HepG2 (cell line): ENCODE data around the gene KNCN. TPM values are rescaled to one million over a fixed set of nuclear protein-coding genes. Genes with fewer than 3 reads are reported as not detected.

Experiments used
- ATAC-seq: fragments of 200-7000 bp; cut with Tn5 transposase; 3 replicates; pipeline ENCODE4 v1.9.1; 2020; ENCODE audit warnings: mild to moderate bottlenecking, moderate library complexity
- BruUV-seq: library from RNA; stranded (reverse); fragments of 400-500 nt; replicated peaks from 2 replicates; lab custom pipeline; 2021; lab: Mats Ljungman, UMichigan
- CTCF ChIA-PET: fragments of 300-600 bp; formaldehyde crosslinking; extraction: SDS; loops from one replicate; lab custom pipeline; 2021; ENCODE audit warnings: low total read pairs, inconsistent platforms, low intra/inter-chr PET ratio; lab: Yijun Ruan, JAX
- POLR2A ChIA-PET: fragments of 350-600 bp; sonication (Branson Sonifier 250); formaldehyde crosslinking; loops from one replicate; lab custom pipeline; 2020; ENCODE audit warnings: antibody characterized with exemption, inconsistent platforms; lab: Yijun Ruan, JAX
- DNase-seq: peaks from one replicate; pipeline ENCODE4 v3.0.0-alpha.2; 2015; ENCODE audit warnings: low spot score
- FAIRE-seq: peaks from 3 replicates; lab custom pipeline; 2011; peaks lifted over from hg19 to GRCh38; lab: Jason Lieb, UNC
- H2AFZ ChIP-seq: one replicate; pipeline ENCODE4 v1.6.1; 2011; ENCODE audit warnings: low read length, inconsistent platforms
- H3K27ac ChIP-seq: fragments of 300-600 bp; 3 replicates; pipeline ENCODE4 v1.8.0; 2011; ENCODE audit warnings: mixed run types, mild to moderate bottlenecking, mixed read lengths, low read length, inconsistent platforms; ENCODE audit not compliant: insufficient read depth; ENCODE audit errors: extremely low read length
- H3K27me3 ChIP-seq, 2 experiments: fragments of 200-600 bp in 1 of 2; 2 replicates in 1 of 2; 3 replicates in 1 of 2; pipeline versions ENCODE4 v1.6.0 to v1.8.0; 2011; ENCODE audit warnings: low read length in 2 of 2, mild to moderate bottlenecking in 2 of 2, moderate library complexity in 2 of 2, inconsistent platforms in 1 of 2; ENCODE audit not compliant: insufficient read depth in 2 of 2, control insufficient read depth in 1 of 2
- H3K36me3 ChIP-seq, 2 experiments: fragments of 200-600 bp in 1 of 2; replicated peaks in 1 of 2; 2 replicates in 1 of 2; 3 replicates in 1 of 2; pipeline versions ENCODE4 v1.5.1 to v1.8.0; 2011; ENCODE audit warnings: low read length in 2 of 2, inconsistent platforms in 1 of 2; ENCODE audit not compliant: insufficient read depth in 2 of 2, control insufficient read depth in 1 of 2
- H3K4me1 ChIP-seq: 2 replicates; pipeline ENCODE4 v1.5.1; 2012; ENCODE audit warnings: low read length, inconsistent platforms; ENCODE audit not compliant: insufficient read depth
- H3K4me2 ChIP-seq: 2 replicates; pipeline ENCODE4 v1.6.0; 2011; ENCODE audit warnings: low read depth, low read length, inconsistent platforms
- H3K4me3 ChIP-seq, 3 experiments: fragments of 200-600 bp in 1 of 3; sonication (generic), shearing (Covaris generic) in 1 of 3; replicated peaks in 1 of 3; 2 replicates each; pipeline ENCODE4 v1.5.1; 2011 to 2016; ENCODE audit warnings: low read length in 3 of 3, inconsistent platforms in 2 of 3, low read depth in 2 of 3, mild to moderate bottlenecking in 2 of 3, control low read depth in 1 of 3, mixed read lengths in 1 of 3; ENCODE audit not compliant: insufficient read depth in 1 of 3
- H3K79me2 ChIP-seq: one replicate; pipeline ENCODE4 v1.6.1; 2011; ENCODE audit warnings: low read length, inconsistent platforms; ENCODE audit not compliant: insufficient read depth
- H3K9ac ChIP-seq: 2 replicates; pipeline ENCODE4 v1.6.0; 2011; ENCODE audit warnings: mild to moderate bottlenecking, low read depth, low read length, inconsistent platforms; ENCODE audit not compliant: insufficient read depth
- H3K9me3 ChIP-seq: 2 replicates; pipeline ENCODE4 v1.5.1; 2012; ENCODE audit warnings: mild to moderate bottlenecking, low read length
- H4K20me1 ChIP-seq: 2 replicates; pipeline ENCODE4 v1.6.0; 2011; ENCODE audit warnings: inconsistent platforms, mild to moderate bottlenecking, low read length, moderate library complexity; ENCODE audit not compliant: insufficient read depth
- EP300 ChIP-seq, 3 experiments: sonication (generic) in 1 of 3; formaldehyde crosslinking in 1 of 3; IDR thresholded peaks; 2 replicates each; pipeline versions ENCODE4 v1.5.1 to v1.6.1; 2011 to 2020; ENCODE audit warnings: low read depth in 2 of 3, low read length in 2 of 3, borderline replicate concordance in 1 of 3, improper control_type of control experiment in 1 of 3, mild to moderate bottlenecking in 1 of 3, missing genetic modification reagents in 1 of 3, moderate library complexity in 1 of 3
- FUBP1 ChIP-seq: sonication (generic); formaldehyde crosslinking; IDR thresholded peaks from 2 replicates; pipeline ENCODE4 v1.5.1; 2020; ENCODE audit warnings: missing genetic modification reagents, mild to moderate bottlenecking, borderline replicate concordance
- HNF1B ChIP-seq: sonication (generic); formaldehyde crosslinking; IDR thresholded peaks from 2 replicates; pipeline ENCODE4 v1.5.1; 2020; ENCODE audit warnings: mild to moderate bottlenecking, moderate library complexity, missing genetic modification reagents
- JARID2 ChIP-seq: sonication (generic); formaldehyde crosslinking; IDR thresholded peaks from 2 replicates; pipeline ENCODE4 v1.8.1; 2023; ENCODE audit warnings: missing genetic modification reagents, inconsistent platforms; ENCODE audit not compliant: insufficient replicate concordance
- KLF6 ChIP-seq: IDR thresholded peaks from 2 replicates; pipeline ENCODE4 v1.8.0; 2016; ENCODE audit warnings: missing biosample characterization, missing genetic modification reagents
- MED1 ChIP-seq: sonication (generic); formaldehyde crosslinking; IDR thresholded peaks from 2 replicates; pipeline ENCODE4 v1.4.0; 2020; ENCODE audit warnings: missing genetic modification reagents
- MTF2 ChIP-seq: sonication (generic); formaldehyde crosslinking; IDR thresholded peaks from 2 replicates; pipeline ENCODE4 v1.5.0; 2020; ENCODE audit warnings: missing genetic modification reagents, borderline replicate concordance
- NFKB2 ChIP-seq: sonication (generic); formaldehyde crosslinking; IDR thresholded peaks from 2 replicates; pipeline ENCODE4 v1.4.0; 2020; ENCODE audit warnings: missing genetic modification reagents, borderline replicate concordance
- SSRP1 ChIP-seq: IDR thresholded peaks from 2 replicates; pipeline ENCODE4 v1.6.1; 2016; ENCODE audit warnings: control low read depth
- ZNF550 ChIP-seq: sonication (generic); formaldehyde crosslinking; IDR thresholded peaks from 2 replicates; pipeline ENCODE4 v1.4.0; 2020; ENCODE audit warnings: mild to moderate bottlenecking, missing genetic modification reagents, borderline replicate concordance
- WGBS: methylation state at CpG from one replicate; pipeline ENCODE4 v1.1.6; 2017; ENCODE audit warnings: low lambda C conversion rate; 5-methylcytosine and 5-hydroxymethylcytosine counted together
- in situ Hi-C: cut with HindIII; loops from 2 replicates; pipeline ENCODE4 v1.10.0; 2017; ENCODE audit warnings: low pct_unique_long_range_greater_than_20kb; ENCODE audit not compliant: extremely low pct_ligation_motif_present
- intact Hi-C: fragments of 100-400 bp; cut with micrococcal nuclease; formaldehyde crosslinking; loops from one replicate; pipeline ENCODE4 v1.10.0; 2022; ENCODE audit not compliant: unreplicated experiment
- polyA plus RNA-seq, 8 experiments: library from polyadenylated mRNA; depleted of rRNA in 3 of 8; stranded (reverse) in 7 of 8; unstranded in 1 of 8; fragments of >200 nt; fragmentation: Illumina TruSeq in 4 of 8; extraction: Trizol in 4 of 8; gene quantifications; 2 replicates each; pipeline versions ENCODE4 v1.2.1 to v1.2.3, GENCODE V29; 2011 to 2016; ENCODE audit warnings: low read depth in 4 of 8, missing spikeins in 1 of 8, mixed read lengths in 1 of 8; ENCODE audit not compliant: insufficient read depth in 1 of 8
- total RNA-seq, 5 experiments: library from RNA; depleted of rRNA; stranded (reverse); fragments of >200 nt; fragmentation: Illumina TruSeq; extraction: Trizol; gene quantifications; 2 replicates each; pipeline ENCODE4 v1.2.3, GENCODE V29; 2016; ENCODE audit warnings: low read depth in 1 of 5
- TF ChIP-seq, protein P1 (sequence below): sonication (generic); formaldehyde crosslinking; IDR thresholded peaks from 2 replicates; pipeline ENCODE4 v1.4.0; 2020; ENCODE audit warnings: mild to moderate bottlenecking, missing genetic modification reagents, borderline replicate concordance

The KNCN gene
- total and polyA plus RNA-seq, 2 of the 13 experiments (the other 11 are each of a cell fraction or from before 2014, with no cell fraction given), result not detected

DNA sequence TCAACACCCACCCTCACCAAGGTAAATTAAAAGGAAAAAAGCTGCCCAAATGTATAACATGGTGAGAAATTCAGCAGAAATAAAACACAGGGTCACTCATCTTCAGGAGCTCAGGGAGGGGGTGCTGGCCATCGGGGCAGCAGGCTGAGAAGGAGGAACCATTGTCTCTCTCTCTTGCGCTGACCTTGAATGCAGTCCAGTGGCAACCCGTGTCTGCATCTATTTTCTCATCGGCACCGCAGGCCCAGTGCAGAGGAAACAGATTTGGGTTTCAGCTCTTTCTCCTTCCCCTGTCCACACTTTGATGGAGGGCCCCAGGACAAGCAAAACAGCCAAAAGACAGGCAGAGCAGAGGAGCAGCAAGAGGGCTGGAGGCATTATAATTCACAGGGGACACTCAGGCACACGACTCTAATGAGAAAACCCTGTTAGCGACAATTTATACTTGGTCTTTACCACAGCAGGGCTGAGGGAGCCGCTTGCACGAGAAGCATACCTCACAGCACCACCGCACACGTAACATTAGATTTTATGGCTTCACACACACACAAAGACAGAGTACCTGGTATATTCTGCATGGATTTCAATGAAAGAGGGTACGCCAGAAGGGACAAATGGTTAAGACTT lies 34.0 kb upstream of the KNCN start:
- Histone ChIP-seq H3K36me3 (peaks cover 11 to 63% of the 10 kb centered on the region in 2 experiments; a peak in 4 of 5 replicates), H3K4me1 (peaks cover 6% of the 10 kb centered on the region), H3K9ac (no peak overlapping the region), H4K20me1 (no peaks in the 10 kb centered on the region), H3K9me3 (no peaks in the 10 kb centered on the region), H3K79me2 (no peaks in the 10 kb centered on the region), H2AFZ (no peak overlapping the region), H3K4me2 (no peak overlapping the region), H3K27ac (no peak overlapping the region), H3K27me3 (no peaks in the 10 kb centered on the region), H3K4me3 (no peak overlapping the region)
- ChIA-PET POLR2A (no interaction called here), CTCF (no interaction called here)
- ATAC-seq (no peak), FAIRE-seq (no peak), DNase-seq (no peak)
- WGBS, result 94% methylated on average over 12 of the region's 12 CpGs
- in situ Hi-C loops (no loop called here), intact Hi-C loops (no loop called here)
- no TSS peak for BruUV-seq
- TF ChIP-seq EP300 (IDR thresholded peaks at IDR 0.05; ENCODE audit: low read depth in 2 of 2, low read length in 2 of 2) (no peak), EP300 (CRISPR knock-in tag; IDR thresholded peaks at IDR 0.05; ENCODE audit: borderline replicate concordance) (no peak)

- Histone ChIP-seq H3K4me2 (no peak overlapping the region), H3K79me2 (no peaks in the 10 kb centered on the region), H4K20me1 (no peaks in the 10 kb centered on the region), H3K4me3 (no peak overlapping the region), H3K4me1 (peaks cover 6% of the 10 kb centered on the region), H2AFZ (no peak overlapping the region), H3K9ac (no peak overlapping the region), H3K36me3 (peaks cover 17 to 59% of the 10 kb centered on the region in 2 experiments; a peak in 4 of 5 replicates), H3K9me3 (no peaks in the 10 kb centered on the region), H3K27ac (no peak overlapping the region), H3K27me3 (no peaks in the 10 kb centered on the region)
- 98% methylated on average over 5 of the region's 5 CpGs for WGBS
- POLR2A ChIA-PET, result no interaction called here
- ATAC-seq (no peak), DNase-seq (no peak), FAIRE-seq (no peak)
- BruUV-seq, result no TSS peak
- CTCF ChIA-PET, result no interaction called here
- intact Hi-C loops (no loop called here), in situ Hi-C loops (no loop called here)
- TF ChIP-seq JARID2 (CRISPR knock-in tag) (no peak), MED1 (CRISPR knock-in tag) (no peak), ZNF550 (no peak), NFKB2 (CRISPR knock-in tag) (no peak), KLF6 (no peak), MTF2 (no peak), SSRP1 (CRISPR knock-in tag) (no peak), FUBP1 (CRISPR knock-in tag) (no peak), HNF1B (CRISPR knock-in tag) (no peak)
- TF ChIP-seq, protein P1, sequence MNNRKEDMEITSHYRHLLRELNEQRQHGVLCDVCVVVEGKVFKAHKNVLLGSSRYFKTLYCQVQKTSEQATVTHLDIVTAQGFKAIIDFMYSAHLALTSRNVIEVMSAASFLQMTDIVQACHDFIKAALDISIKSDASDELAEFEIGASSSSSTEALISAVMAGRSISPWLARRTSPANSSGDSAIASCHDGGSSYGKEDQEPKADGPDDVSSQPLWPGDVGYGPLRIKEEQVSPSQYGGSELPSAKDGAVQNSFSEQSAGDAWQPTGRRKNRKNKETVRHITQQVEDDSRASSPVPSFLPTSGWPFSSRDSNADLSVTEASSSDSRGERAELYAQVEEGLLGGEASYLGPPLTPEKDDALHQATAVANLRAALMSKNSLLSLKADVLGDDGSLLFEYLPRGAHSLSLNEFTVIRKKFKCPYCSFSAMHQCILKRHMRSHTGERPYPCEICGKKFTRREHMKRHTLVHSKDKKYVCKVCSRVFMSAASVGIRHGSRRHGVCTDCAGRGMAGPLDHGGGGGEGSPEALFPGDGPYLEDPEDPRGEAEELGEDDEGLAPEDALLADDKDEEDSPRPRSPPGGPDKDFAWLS (CRISPR knock-in tag), result no peak
Measured at GRCh38 chr1:46583494-46583893, 32.0 kb upstream of the KNCN start.
